Activated T-cell treated with anti-CD3 and anti-CD28 coated beads, Interleukin-2, amount 50 U/mL, for 24 hours (primary cell): Measurements from ENCODE around the gene CNR2.

Source experiments
- DNase-seq: peaks from one replicate; pipeline ENCODE4 v3.0.0-alpha.2; 2020
- H3K27ac Mint-ChIP-seq: 2 replicates; pipeline ENCODE4 v1.8.0; 2020; ENCODE audit warnings: mild to moderate bottlenecking, mixed read lengths
- H3K27me3 Mint-ChIP-seq: 2 replicates; pipeline ENCODE4 v1.8.0; 2020; ENCODE audit warnings: mixed read lengths
- H3K36me3 Mint-ChIP-seq: 2 replicates; pipeline ENCODE4 v1.8.0; 2020; ENCODE audit warnings: low read depth, mixed read lengths
- H3K4me1 Mint-ChIP-seq: 2 replicates; pipeline ENCODE4 v1.8.0; 2020; ENCODE audit warnings: low read depth, mixed read lengths
- H3K4me3 Mint-ChIP-seq: 2 replicates; pipeline ENCODE4 v1.8.0; 2020; ENCODE audit warnings: mild to moderate bottlenecking, moderate library complexity, mixed read lengths
- H3K9me3 Mint-ChIP-seq: 2 replicates; pipeline ENCODE4 v1.8.0; 2020; ENCODE audit warnings: mixed read lengths

CNR2 gene

GRCh38 chr1:23927097-23927496 is 13.9 kb upstream of the CNR2 start:
- H3K27me3 Mint-ChIP-seq, result no peaks in the 10 kb centered on the region
- no peak for DNase-seq
- no peaks in the 10 kb centered on the region for H3K36me3 Mint-ChIP-seq
- H3K4me3 Mint-ChIP-seq, result no peak overlapping the region
- no peaks in the 10 kb centered on the region for H3K9me3 Mint-ChIP-seq
- no peaks in the 10 kb centered on the region for H3K4me1 Mint-ChIP-seq
- no peak overlapping the region for H3K27ac Mint-ChIP-seq

GRCh38 chr1:23925279-23925678 is 12.1 kb upstream of the CNR2 start:
- Mint-ChIP-seq H3K27me3 (no peaks in the 10 kb centered on the region), H3K27ac (no peak overlapping the region), H3K9me3 (no peaks in the 10 kb centered on the region), H3K36me3 (no peaks in the 10 kb centered on the region), H3K4me3 (no peak overlapping the region), H3K4me1 (no peaks in the 10 kb centered on the region)
- DNase-seq, result no peak

- H3K4me1 Mint-ChIP-seq, result no peaks in the 10 kb centered on the region
- H3K27me3 Mint-ChIP-seq, result no peaks in the 10 kb centered on the region
- no peak overlapping the region for H3K27ac Mint-ChIP-seq
- H3K9me3 Mint-ChIP-seq, result no peaks in the 10 kb centered on the region
- no peaks in the 10 kb centered on the region for H3K36me3 Mint-ChIP-seq
- DNase-seq, result no peak
- H3K4me3 Mint-ChIP-seq, result no peak overlapping the region
Measured at GRCh38 chr1:23924601-23925000, 11.4 kb upstream of the CNR2 start.

- Mint-ChIP-seq H3K9me3 (no peaks in the 10 kb centered on the region), H3K4me3 (no peak overlapping the region), H3K27ac (no peak overlapping the region), H3K27me3 (no peaks in the 10 kb centered on the region), H3K36me3 (no peaks in the 10 kb centered on the region), H3K4me1 (no peaks in the 10 kb centered on the region)
- no peak for DNase-seq
Measured at GRCh38 chr1:23923592-23924499, 10.7 kb upstream of the CNR2 start.

- H3K27me3 Mint-ChIP-seq, result no peaks in the 10 kb centered on the region
- H3K4me3 Mint-ChIP-seq, result no peak overlapping the region
- no peaks in the 10 kb centered on the region for H3K36me3 Mint-ChIP-seq
Measured at GRCh38 chr1:23922321-23922943, 9.3 kb upstream of the CNR2 start.

GRCh38 chr1:23916209-23917131 is 3.3 kb upstream of the CNR2 start:
- H3K9me3 Mint-ChIP-seq, result no peaks in the 10 kb centered on the region
- no peaks in the 10 kb centered on the region for H3K36me3 Mint-ChIP-seq
- peak; percentile 57 for DNase-seq
- no peak overlapping the region for H3K4me3 Mint-ChIP-seq
- no peaks in the 10 kb centered on the region for H3K27me3 Mint-ChIP-seq
- peaks cover 23% of the 10 kb centered on the region for H3K4me1 Mint-ChIP-seq
- no peak overlapping the region for H3K27ac Mint-ChIP-seq

More at GRCh38 chr1:23922321-23922943, 9.3 kb upstream of the CNR2 start:
- no peaks in the 10 kb centered on the region for H3K4me1 Mint-ChIP-seq
- DNase-seq, result no peak
- no peaks in the 10 kb centered on the region for H3K9me3 Mint-ChIP-seq
- no peak overlapping the region for H3K27ac Mint-ChIP-seq

- H3K36me3 Mint-ChIP-seq, result no peaks in the 10 kb centered on the region
- no peaks in the 10 kb centered on the region for H3K9me3 Mint-ChIP-seq
- no peak overlapping the region for H3K4me3 Mint-ChIP-seq
- no peaks in the 10 kb centered on the region for H3K27me3 Mint-ChIP-seq
- peaks cover 32% of the 10 kb centered on the region for H3K4me1 Mint-ChIP-seq
- DNase-seq, result no peak
- H3K27ac Mint-ChIP-seq, result no peak overlapping the region
Measured at GRCh38 chr1:23915466-23915865, 2.3 kb upstream of the CNR2 start.

GRCh38 chr1:23914921-23915320 is 1.8 kb upstream of the CNR2 start:
- no peaks in the 10 kb centered on the region for H3K9me3 Mint-ChIP-seq
- DNase-seq, result no peak
- H3K4me3 Mint-ChIP-seq, result no peak overlapping the region
- H3K4me1 Mint-ChIP-seq, result peaks cover 35% of the 10 kb centered on the region
- no peak overlapping the region for H3K27ac Mint-ChIP-seq
- no peaks in the 10 kb centered on the region for H3K27me3 Mint-ChIP-seq
- no peaks in the 10 kb centered on the region for H3K36me3 Mint-ChIP-seq

- Mint-ChIP-seq H3K9me3 (no peaks in the 10 kb centered on the region), H3K4me1 (peaks cover 52% of the 10 kb centered on the region), H3K27me3 (peaks cover 12% of the 10 kb centered on the region), H3K36me3 (no peaks in the 10 kb centered on the region), H3K27ac (no peak overlapping the region), H3K4me3 (no peak overlapping the region)
- no peak for DNase-seq
Measured at GRCh38 chr1:23911921-23912320, 1.2 kb downstream of the CNR2 start.

- Mint-ChIP-seq H3K9me3 (no peaks in the 10 kb centered on the region), H3K27ac (peak overlapping the region; percentile 34), H3K4me3 (no peak overlapping the region), H3K36me3 (no peaks in the 10 kb centered on the region), H3K4me1 (peaks cover 55% of the 10 kb centered on the region), H3K27me3 (peaks cover 19% of the 10 kb centered on the region)
- DNase-seq, result no peak
Measured at GRCh38 chr1:23910553-23911246, 2.5 kb downstream of the CNR2 start.

- H3K36me3 Mint-ChIP-seq, result no peaks in the 10 kb centered on the region
- DNase-seq, result no peak
- peaks cover 57% of the 10 kb centered on the region for H3K4me1 Mint-ChIP-seq
- no peaks in the 10 kb centered on the region for H3K9me3 Mint-ChIP-seq
- H3K27me3 Mint-ChIP-seq, result peaks cover 23% of the 10 kb centered on the region
- H3K27ac Mint-ChIP-seq, result no peak overlapping the region
- H3K4me3 Mint-ChIP-seq, result no peak overlapping the region
Measured at GRCh38 chr1:23910144-23910543, 3.0 kb downstream of the CNR2 start.

GRCh38 chr1:23909412-23909811 is 3.8 kb downstream of the CNR2 start:
- H3K4me1 Mint-ChIP-seq, result peaks cover 65% of the 10 kb centered on the region

GRCh38 chr1:23908453-23909341 is 4.5 kb downstream of the CNR2 start:
- DNase-seq, result no peak
- Mint-ChIP-seq H3K27ac (peak overlapping the region; percentile 31), H3K36me3 (no peaks in the 10 kb centered on the region), H3K4me1 (peaks cover 62% of the 10 kb centered on the region), H3K27me3 (peaks cover 33% of the 10 kb centered on the region), H3K9me3 (no peaks in the 10 kb centered on the region), H3K4me3 (no peak overlapping the region)

More at GRCh38 chr1:23909412-23909811, 3.8 kb downstream of the CNR2 start:
- Mint-ChIP-seq H3K9me3 (no peaks in the 10 kb centered on the region), H3K4me3 (no peak overlapping the region), H3K36me3 (no peaks in the 10 kb centered on the region), H3K27ac (peak overlapping the region; percentile 31), H3K27me3 (peaks cover 27% of the 10 kb centered on the region)
- no peak for DNase-seq
